Stimulated activated CD4-positive, alpha-beta T cell treated with anti-CD3 and anti-CD28 coated beads, Interleukin-2, amount 100 ng/mL, for 48 hours (primary cell): Measurements from ENCODE around the gene DEFB119.
"Not testable (repeated sequence)": the region's sequence is repeated elsewhere in the genome, so short reads cannot be mapped to it uniquely, and the experiment has no call there.

Source experiments
- DNase-seq, 2 donors: peaks; one replicate each; pipeline ENCODE4 v3.0.0-alpha.2; 2020

The DEFB119 gene

GRCh38 chr20:31390490-31390889 is at the start of gene DEFB119:
Gene DEFB119, minus strand, starts transcription at chr20:31390590. Its CDS starts 107 bp downstream, at chr20:31390483.
- DNase-seq: no peak

DNA sequence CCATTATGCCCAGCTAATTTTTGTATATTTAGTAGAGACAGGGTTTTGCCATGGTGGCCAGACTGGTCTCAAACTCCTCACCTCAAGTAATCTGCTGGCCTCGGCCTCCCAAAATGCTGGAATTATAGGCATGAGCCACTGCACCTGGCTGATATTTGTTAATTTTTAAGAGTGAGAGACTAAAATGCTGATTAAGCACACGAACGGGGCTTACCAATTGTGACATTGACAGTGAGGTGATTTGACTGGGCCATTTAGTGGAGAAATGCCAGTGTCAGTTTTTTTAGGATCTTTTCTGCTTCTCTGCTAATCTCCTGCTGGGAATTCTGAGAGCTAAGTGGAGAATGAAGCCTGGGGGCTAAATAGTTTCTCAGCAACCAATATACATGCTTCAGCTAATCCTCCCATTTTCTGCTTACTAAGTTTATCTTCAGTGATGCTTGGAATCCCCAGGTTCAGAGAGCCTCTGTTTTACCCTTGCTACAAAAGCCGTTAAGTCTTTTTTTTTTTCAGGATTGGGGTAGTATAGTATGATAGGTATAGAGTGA is 40.3 kb upstream of the DEFB119 start:
- DNase-seq: no peak

DNA sequence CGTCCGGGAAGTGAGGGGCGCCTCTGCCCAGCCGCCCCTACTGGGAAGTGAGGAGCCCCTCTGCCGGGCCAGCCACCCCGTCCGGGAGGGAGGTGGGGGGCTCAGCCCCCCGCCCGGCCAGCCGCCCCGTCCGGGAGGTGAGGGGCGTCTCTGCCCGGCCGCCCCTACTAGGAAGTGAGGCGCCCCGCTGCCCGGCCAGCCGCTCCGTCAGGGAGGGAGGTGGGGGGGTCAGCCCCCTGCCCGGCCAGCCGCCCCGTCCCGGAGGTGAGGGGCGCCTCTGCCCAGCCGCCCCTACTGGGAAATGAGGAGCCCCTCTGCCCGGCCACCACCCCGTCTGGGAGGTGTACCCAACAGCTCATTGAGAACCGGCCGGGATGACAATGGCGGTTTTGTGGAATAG is 37.2 kb upstream of the DEFB119 start:
- DNase-seq: not testable (repeated sequence)

DNA sequence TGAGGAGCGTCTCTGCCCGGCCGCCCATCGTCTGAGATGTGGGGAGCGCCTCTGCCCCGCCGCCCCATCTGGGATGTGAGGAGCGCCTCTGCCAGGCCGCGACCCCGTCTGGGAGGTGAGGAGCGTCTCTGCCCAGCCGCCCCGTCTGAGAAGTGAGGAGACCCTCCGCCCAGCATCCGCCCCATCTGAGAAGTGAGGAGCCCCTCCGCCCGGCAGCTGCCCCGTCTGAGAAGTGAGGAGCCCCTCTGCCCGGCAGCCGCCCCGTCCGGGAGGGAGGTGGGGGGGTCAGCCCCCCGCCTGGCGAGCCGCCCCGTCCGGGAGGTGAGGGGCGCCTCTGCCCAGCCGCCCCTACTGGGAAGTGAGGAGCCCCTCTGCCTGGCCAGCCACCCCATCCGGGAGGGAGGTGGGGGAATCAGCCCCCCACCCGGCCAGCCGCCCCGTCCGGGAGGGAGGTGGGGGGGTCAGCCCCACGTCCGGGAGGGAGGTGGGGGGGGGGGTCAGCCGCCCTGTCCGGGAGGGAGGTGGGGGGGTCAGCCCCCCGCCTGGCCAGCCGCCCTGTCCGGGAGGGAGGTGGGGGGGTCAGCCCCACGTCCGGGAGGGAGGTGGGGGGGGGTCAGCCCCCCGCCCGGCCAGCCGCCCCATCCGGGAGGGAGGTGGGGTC is 36.6 kb upstream of the DEFB119 start:
- not testable (repeated sequence) for DNase-seq

DNA sequence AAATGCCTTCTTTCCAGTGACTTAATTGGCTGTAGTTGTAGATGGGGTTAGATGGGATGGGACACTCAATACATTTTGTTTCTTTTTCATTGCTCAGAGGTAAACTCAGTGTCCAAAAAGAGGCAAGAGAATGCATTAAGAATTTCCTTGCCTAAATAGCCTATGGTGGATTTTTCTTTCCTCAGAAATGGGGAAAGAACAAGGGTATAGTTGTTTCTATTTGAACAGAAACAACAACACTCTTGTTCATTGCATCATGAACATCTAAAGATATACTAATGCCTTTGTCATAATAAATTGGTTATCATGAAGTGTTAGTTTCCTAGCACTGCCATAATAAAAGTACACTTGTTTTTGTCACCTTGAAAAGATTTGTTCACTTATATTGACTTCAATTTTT is 35.4 kb upstream of the DEFB119 start:
- no peak for DNase-seq

GRCh38 chr20:31418307-31418706 is 27.9 kb upstream of the DEFB119 start:
- DNase-seq: no peak

DNA sequence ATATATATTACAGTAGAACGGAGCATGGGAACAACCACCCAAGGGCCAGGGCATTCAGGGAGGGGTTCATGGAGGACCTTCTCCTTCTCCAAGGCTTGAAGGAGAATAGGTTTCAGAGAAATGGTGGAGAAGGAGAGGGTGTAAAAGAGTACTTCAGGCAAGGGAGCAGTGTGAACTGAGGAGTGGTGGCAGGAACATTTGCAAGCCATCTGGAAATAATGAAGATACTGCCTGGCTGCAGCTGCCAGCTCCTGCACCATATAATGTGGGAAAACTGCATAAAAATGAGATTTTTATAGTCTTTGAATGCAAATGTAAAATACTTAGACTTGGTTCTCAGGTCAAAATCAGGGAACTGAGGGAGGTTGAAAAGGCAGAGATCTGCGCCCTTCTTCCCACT is 25.3 kb upstream of the DEFB119 start:
- DNase-seq: no peak

DNA sequence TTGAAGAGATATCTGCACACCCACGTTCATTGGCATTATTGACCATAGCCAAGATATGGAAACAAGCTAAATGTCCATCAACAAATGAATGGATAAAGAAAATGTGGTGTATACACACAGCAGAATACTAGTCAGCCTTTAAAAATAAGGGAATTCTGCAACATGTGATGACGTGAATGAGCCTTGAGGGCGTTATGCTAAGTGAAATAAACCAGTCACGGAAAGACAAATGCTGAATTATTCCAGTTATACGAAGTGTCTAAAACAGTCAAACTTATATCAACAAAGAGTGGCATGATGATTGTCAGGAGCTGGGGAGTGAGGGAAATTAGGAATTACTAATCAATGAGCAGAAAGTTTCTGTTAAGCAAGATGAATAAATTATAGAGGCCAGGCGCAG is 24.0 kb upstream of the DEFB119 start:
- DNase-seq: no peak

DNA sequence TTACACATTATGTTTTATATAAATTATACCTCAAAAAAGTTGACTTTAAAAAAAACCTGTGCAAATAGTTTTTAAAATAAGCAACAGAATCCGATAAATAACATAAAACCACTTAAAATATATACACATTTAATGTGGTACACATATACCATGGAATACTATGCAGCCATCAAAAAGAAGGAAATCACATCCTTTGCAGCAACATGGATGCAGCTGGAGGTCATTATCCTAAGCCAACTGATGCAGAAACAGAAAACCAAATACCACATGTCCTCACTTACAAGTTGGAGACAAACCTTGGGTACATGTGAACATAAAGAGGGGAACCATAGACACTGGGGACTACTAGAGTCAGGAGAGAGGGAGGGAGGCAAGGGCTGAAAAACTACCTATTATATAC is 19.6 kb upstream of the DEFB119 start:
- DNase-seq: no peak

GRCh38 chr20:31406115-31406514 is 15.7 kb upstream of the DEFB119 start, which contains the start of gene DEFB121:
Gene DEFB121, minus strand, starts transcription at chr20:31406215. Its CDS starts 63 bp downstream, at chr20:31406152.
- DNase-seq: no peak

DNA sequence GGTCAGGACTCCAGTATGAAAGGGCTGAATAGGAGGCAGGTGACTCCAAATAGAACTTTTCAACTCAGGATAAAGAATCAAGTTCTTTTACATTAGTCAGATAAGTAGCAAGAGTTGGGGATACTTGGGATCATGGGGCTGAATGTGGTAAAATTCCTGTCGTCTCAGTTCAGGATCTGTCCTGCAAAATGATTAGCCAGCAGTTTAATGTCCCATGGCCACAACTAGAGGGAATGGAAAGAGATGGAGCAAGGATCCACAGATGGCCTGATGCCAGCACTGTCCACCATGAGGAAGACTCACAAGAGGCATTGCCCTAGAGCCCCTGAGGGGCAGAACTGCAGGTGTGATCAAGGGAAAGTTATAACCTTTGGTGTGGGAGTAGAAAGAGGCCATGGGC is 13.5 kb upstream of the DEFB119 start:
- DNase-seq: no peak

GRCh38 chr20:31394900-31395299 is 4.5 kb upstream of the DEFB119 start:
- DNase-seq: no peak

- no peak for DNase-seq
These were observed 2.4 kb upstream of the DEFB119 start for GRCh38 chr20:31392836-31393235.

DNA sequence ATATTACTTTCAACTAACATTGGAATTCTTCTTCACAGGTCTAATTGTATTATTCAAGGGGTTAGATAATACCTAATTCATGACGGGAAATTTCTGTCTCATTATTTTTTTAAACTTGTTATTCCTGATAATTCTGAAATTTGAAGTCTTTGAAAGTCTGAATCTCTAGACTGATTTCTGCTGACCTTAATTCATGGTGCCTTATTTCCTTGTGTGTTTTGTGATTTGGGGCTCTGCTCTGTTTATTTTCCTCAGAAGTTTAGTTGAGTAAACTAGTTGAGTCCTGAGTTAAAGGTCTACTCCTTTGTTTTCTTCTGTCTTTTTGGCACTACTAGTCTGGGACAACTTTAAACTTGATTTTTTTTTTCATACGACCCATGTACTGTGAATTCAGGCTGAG is 16.0 kb downstream of the DEFB119 start:
- no peak for DNase-seq

DNA sequence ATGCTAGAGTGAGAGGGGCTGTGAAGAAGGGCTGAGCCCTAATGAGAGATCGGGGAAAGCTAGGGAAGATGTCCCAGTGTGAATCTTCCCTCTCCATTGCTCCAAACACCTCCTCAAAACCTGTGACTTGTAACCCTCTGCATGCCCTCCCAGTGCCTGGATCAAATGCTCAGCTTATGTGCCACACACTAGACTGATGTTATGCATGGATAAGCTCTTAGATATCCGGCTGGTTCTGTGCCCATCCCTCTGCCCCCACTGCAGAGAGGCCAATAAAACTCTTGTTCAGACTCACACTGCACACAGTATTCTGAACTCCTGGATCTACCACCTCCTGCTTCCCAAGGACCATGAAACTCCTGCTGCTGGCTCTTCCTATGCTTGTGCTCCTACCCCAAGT is 22.1 kb downstream of the DEFB119 start, which contains the start of gene DEFB118:
Gene DEFB118 (plus strand): TSS at position 301 of the 400 bp plus-strand sequence. CDS start 50 bp downstream, at position 351.
- no peak for DNase-seq

GRCh38 chr20:31364272-31364671 is 26.1 kb downstream of the DEFB119 start:
- not testable (repeated sequence) for DNase-seq

DNA sequence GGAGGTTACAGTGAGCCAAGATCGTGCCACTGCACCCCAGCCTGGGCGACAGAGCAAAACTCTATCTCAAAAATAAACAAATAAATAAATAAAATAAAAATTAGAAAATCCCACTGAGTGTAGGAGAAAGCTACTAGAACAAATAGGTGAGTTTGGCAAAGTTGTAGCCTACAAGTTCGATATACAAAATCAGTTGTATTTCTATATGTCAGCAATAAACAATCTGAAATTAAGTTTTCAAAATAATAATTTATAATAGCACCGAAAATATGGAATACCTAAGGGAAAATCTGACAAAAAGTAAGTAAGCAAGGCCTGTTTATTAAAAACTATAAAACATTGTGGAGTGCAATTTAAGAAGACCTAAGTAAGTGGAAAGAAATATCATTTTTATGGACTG is 27.1 kb downstream of the DEFB119 start:
- no peak for DNase-seq

GRCh38 chr20:31355981-31356380 is 34.4 kb downstream of the DEFB119 start:
- no peak for DNase-seq

GRCh38 chr20:31341470-31341869 is 48.9 kb downstream of the DEFB119 start:
- DNase-seq: no peak

DNA sequence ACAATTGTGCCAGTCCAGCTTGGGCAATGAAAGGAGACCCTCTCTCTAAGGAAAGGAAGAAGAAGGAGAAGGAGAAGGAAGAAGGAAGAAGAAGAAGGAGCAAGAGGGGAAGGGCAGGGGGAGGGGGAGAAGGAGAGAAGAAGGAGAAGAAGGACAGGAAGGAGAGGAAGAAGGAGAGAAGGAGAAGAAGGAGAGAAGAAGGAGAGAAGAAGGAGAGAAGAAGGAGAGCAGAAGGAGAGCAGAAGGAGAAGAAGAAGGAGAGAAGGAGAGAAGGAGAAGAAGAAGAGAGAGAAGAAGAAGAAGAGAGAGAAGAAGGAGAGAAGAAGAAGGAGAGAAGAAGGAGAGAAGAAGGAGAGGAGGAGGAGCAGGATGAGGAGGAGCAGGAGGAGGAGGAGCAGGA is 59.5 kb downstream of the DEFB119 start:
- DNase-seq: no peak
